Heart left ventricle (tissue), 16 donors: ENCODE results near the gene CNNM3. TPM values are rescaled to one million over a fixed set of nuclear protein-coding genes. Genes with fewer than 3 reads are reported as not detected.

Source experiments
- ATAC-seq, 4 donors: fragments of 200-7000 bp; cut with Tn5 transposase; one replicate each; pipeline ENCODE4 v1.9.1; 2020 to 2022; ENCODE audit warnings: moderate library complexity in 4 of 4, mild to moderate bottlenecking in 3 of 4, moderate number of reproducible peaks in 1 of 4
- DNase-seq, 5 donors: peaks; one replicate each; pipeline ENCODE4 v3.0.0-alpha.2; 2020
- H3K27ac ChIP-seq, 12 donors: fragments of 200-600 bp; sonication (generic) in 4 of 12; one replicate each; pipeline versions ENCODE4 v1.5.0 to v1.8.0; 2016 to 2022; ENCODE audit warnings: mild to moderate bottlenecking in 2 of 12
- H3K27me3 ChIP-seq, 9 donors: fragments of 200-600 bp; sonication (generic) in 2 of 9; one replicate each; pipeline versions ENCODE4 v1.5.1 to v1.8.0; 2016 to 2022; ENCODE audit warnings: mild to moderate bottlenecking in 3 of 9
- H3K36me3 ChIP-seq, 9 donors: fragments of 200-600 bp; sonication (generic) in 2 of 9; one replicate each; pipeline versions ENCODE4 v1.5.0 to v1.8.0; 2018 to 2022; ENCODE audit warnings: mild to moderate bottlenecking in 2 of 9
- H3K4me1 ChIP-seq, 12 donors: fragments of 200-600 bp; sonication (generic) in 4 of 12; one replicate each; pipeline versions ENCODE4 v1.5.0 to v1.8.0; 2016 to 2022; ENCODE audit warnings: mild to moderate bottlenecking in 3 of 12
- H3K4me3 ChIP-seq, 12 donors: fragments of 200-600 bp; sonication (generic) in 4 of 12; one replicate each; pipeline versions ENCODE4 v1.5.0 to v1.8.0; 2017 to 2022; ENCODE audit warnings: mild to moderate bottlenecking in 9 of 12, moderate library complexity in 4 of 12
- H3K9me3 ChIP-seq, 12 donors: fragments of 200-600 bp; sonication (generic) in 4 of 12; one replicate each; pipeline versions ENCODE4 v1.5.0 to v1.8.0; 2016 to 2022; ENCODE audit warnings: mild to moderate bottlenecking in 1 of 12
- CTCF ChIP-seq, 12 donors: fragments of 200-600 bp; sonication (generic) in 4 of 12; IDR thresholded peaks; one replicate each; pipeline versions ENCODE4 v1.5.0 to v1.8.0; 2018 to 2022; ENCODE audit warnings: antibody characterized with exemption in 12 of 12, mild to moderate bottlenecking in 5 of 12
- POLR2A ChIP-seq, 2 donors: fragments of 450-650 bp; IDR thresholded peaks; one replicate each; pipeline ENCODE4 v1.6.1; 2017; ENCODE audit warnings: antibody characterized with exemption in 2 of 2, mild to moderate bottlenecking in 2 of 2, moderate library complexity in 2 of 2
- WGBS, 4 donors: extraction: QIAGEN DNeasy Blood & Tissue Kit in 2 of 4; methylation state at CpG; one replicate each; pipeline versions ENCODE4 v1.1.5 to v1.1.7; 2013 to 2018; 5-methylcytosine and 5-hydroxymethylcytosine counted together
- intact Hi-C, 10 donors: fragments of 100-400 bp; cut with DNase I; formaldehyde crosslinking; loops; one replicate each; pipeline versions ENCODE4 v1.11.1 to v1.14.2; 2022
- polyA plus RNA-seq, 2 donors: library from polyadenylated mRNA; stranded (reverse); fragments of 200-250 nt; gene quantifications; one replicate each; pipeline ENCODE4 v1.2.3, GENCODE V29; 2013
- total RNA-seq, 9 donors: library from RNA; depleted of rRNA in 2 of 9; stranded (reverse); fragments of >200 nt in 2 of 9; fragmentation: NEBNext Ultra II Directional in 3 of 9; extraction: Animal tissue kit (Norgen Biotek cat#: 25700) in 3 of 9; gene quantifications; one replicate each; pipeline versions ENCODE4 v1.1.0 to v1.2.4, GENCODE V29; 2016 to 2023
- donor health status: ischemic (EF 13 %, LVEDD 7.1; RV severe dilation, severe dysfunction).
- donor health status: healthy with polysubstance abuse.
- donor health status: DM: no; HTN: yes; CAD: no.
- donor health status: DM: no; HTN: no; CAD: no.
- donor health status: ischemic (EF 25% LVEDD 6.9; RV normal size, moderate dysfunction).
- donor health status: ischemic (EF 25% LVEDD 5.7; RV mildly dilated, moderate dysfunction).
- donor health status: healthy.
- donor health status: DM: yes; HTN: yes; CAD: no.
- donor health status: ischemic (EF 35%, LVEDD 5.7; RV mildly dilated, moderate dysfunction).
- donor health status: nonischemic (EF 11% LVEDD 7.7; RV severe dilation, severe dysfunction).
- donor health status: DM: yes; HTN: yes; CAD: no.
- donor health status: PGD.
- donor health status: ischemic (EF 29% LVEDD 5.4; RV normal size, mild dysfunction).
- donor health status: nonischemic (EF 23%, LVEDD 6.1; RV moderate dilation, normal function).

Gene CNNM3
- total and polyA plus RNA-seq, 11 donors, result 5.1 to 17.7 (median 10.2) TPM

GRCh38 chr2:96842600-96842999 is 26.5 kb downstream of the CNNM3 start:
- Histone ChIP-seq H3K9me3 (no peaks in the 10 kb centered on the region), H3K27me3 (no peaks in the 10 kb centered on the region), H3K27ac (peak overlapping the region in 10 of 12 donors; percentile 24 to 85 (median 66)), H3K4me1 (peaks cover 0 to 40% (median 11%) of the 10 kb centered on the region in 12 donors), H3K36me3 (peaks cover 0 to 38% (median 18%) of the 10 kb centered on the region in 9 donors), H3K4me3 (peak overlapping the region in 7 of 12 donors; percentile 7 to 47 (median 19))
- intact Hi-C loops, result loop anchor here in 1 of 10 donors (10.0 kb wide), 1 partner anchor 272 kb away; the partner anchor contains the start of gene ANKRD36
- ATAC-seq (peak; percentile 74 to 91 (median 86)), DNase-seq (peak; percentile 64 to 90 (median 72))
- no peak for TF ChIP-seq POLR2A (IDR thresholded peaks at IDR 0.05)
- WGBS, 4 donors, result 47 to 70% (median 59%) methylated on average over 7 of the region's 7 CpGs

GRCh38 chr2:96843538-96844268 is 27.6 kb downstream of the CNNM3 start, which contains the start of gene ANKRD23:
ANKRD23 (minus strand) TSS chr2:96844021; CDS start chr2:96843992, 29 bp downstream.
- peak within 1 kb of the TSS in 1 of 12 donors; percentile 24 for H3K4me3 ChIP-seq
- peak within 1 kb of the TSS in 9 of 12 donors; percentile 33 to 85 (median 71) for H3K27ac ChIP-seq
- DNase-seq (peak in 1 of 5 donors; percentile 44), ATAC-seq (peak; percentile 27 to 55 (median 36))
- H3K9me3 ChIP-seq, result no peaks in the 10 kb centered on the region
- peaks cover 0 to 45% (median 11%) of the 10 kb centered on the region in 12 donors for H3K4me1 ChIP-seq
- intact Hi-C loops, result loop anchor here in 1 of 10 donors (10.0 kb wide), 1 partner anchor 271 kb away; the partner anchor contains the start of gene ANKRD36
- 81 to 92% (median 86%) methylated on average over 14 of the region's 14 CpGs for WGBS, 4 donors
- TF ChIP-seq CTCF (IDR thresholded peaks at IDR 0.05) (no peak), POLR2A (IDR thresholded peaks at IDR 0.05) (no peak)
- H3K27me3 ChIP-seq, result no peaks in the 10 kb centered on the region
- peaks cover 0 to 40% (median 25%) of the 10 kb centered on the region in 9 donors for H3K36me3 ChIP-seq

- no peak for TF ChIP-seq CTCF (IDR thresholded peaks at IDR 0.05)
- TF ChIP-seq POLR2A (IDR thresholded peaks at IDR 0.05), result no peak
- H3K4me1 ChIP-seq, result peaks cover 0 to 40% (median 9%) of the 10 kb centered on the region in 12 donors
- H3K27me3 ChIP-seq, result no peaks in the 10 kb centered on the region
- H3K36me3 ChIP-seq, result peaks cover 0 to 47% (median 32%) of the 10 kb centered on the region in 9 donors
- H3K4me3 ChIP-seq, result no peak overlapping the region
- no peaks in the 10 kb centered on the region for H3K9me3 ChIP-seq
- intact Hi-C loops, result loop anchor here in 1 of 10 donors (10.0 kb wide), 1 partner anchor 270 kb away; the partner anchor contains the start of gene ANKRD36
- H3K27ac ChIP-seq, result peak overlapping the region in 5 of 12 donors; percentile 25 to 85 (median 72)
- 72 to 85% (median 81%) methylated on average over 7 to 17 of the region's 17 CpGs for WGBS, 4 donors
- no peak for DNase-seq
- ATAC-seq, result peak in 1 of 4 donors; percentile 1
Measured at GRCh38 chr2:96844405-96844808, 28.3 kb downstream of the CNNM3 start.

- Histone ChIP-seq H3K4me1 (peaks cover 0 to 30% (median 5%) of the 10 kb centered on the region in 12 donors), H3K4me3 (no peak overlapping the region), H3K27ac (no peak overlapping the region), H3K36me3 (peaks cover 0 to 60% (median 53%) of the 10 kb centered on the region in 9 donors), H3K9me3 (no peaks in the 10 kb centered on the region), H3K27me3 (no peaks in the 10 kb centered on the region)
- 93 to 98% (median 95%) methylated on average over 5 of the region's 5 CpGs for WGBS, 4 donors
- intact Hi-C loops, result loop anchor here in 1 of 10 donors (10.0 kb wide), 1 partner anchor 268 kb away; the partner anchor contains the start of gene ANKRD36
- no peak for ATAC-seq
- no peak for DNase-seq
- TF ChIP-seq POLR2A (IDR thresholded peaks at IDR 0.05) (no peak), CTCF (IDR thresholded peaks at IDR 0.05) (no peak)
Measured at GRCh38 chr2:96846825-96847224, 30.8 kb downstream of the CNNM3 start.
